Cardiac septum (tissue), 1 donor: ENCODE measurements around the gene TMEM63C. TPM values are rescaled to one million over a fixed set of nuclear protein-coding genes. Genes with fewer than 3 reads are reported as not detected.

Source experiments
- DNase-seq: peaks from one replicate; pipeline ENCODE4 v3.0.0-alpha.2; 2020; ENCODE audit warnings: low spot score
- intact Hi-C: fragments of 100-400 bp; cut with DNase I; formaldehyde crosslinking; loops from one replicate; pipeline ENCODE4 v1.14.0; 2022
- total RNA-seq: library from RNA; stranded (reverse); fragmentation: NEBNext Ultra II Directional; extraction: Animal tissue kit (Norgen Biotek cat#: 25700); gene quantifications from one replicate; pipeline ENCODE4 v1.2.1, GENCODE V29; 2021
- donor health status: DM: no; HTN: no; CAD: no.

The TMEM63C gene
- total RNA-seq, 1 donor from 2014 or later: 0.46 TPM

GRCh38 chr14:77212097-77212870 is 30.7 kb downstream of the TMEM63C start:
- intact Hi-C loops: no loop called here
- no peak for DNase-seq

- intact Hi-C loops: no loop called here
- no peak for DNase-seq
Observed at GRCh38 chr14:77212943-77213678, 31.5 kb downstream of the TMEM63C start.

GRCh38 chr14:77213679-77214016 is 32.0 kb downstream of the TMEM63C start:
- DNase-seq: no peak
- intact Hi-C loops: no loop called here

GRCh38 chr14:77214216-77214615 is 32.6 kb downstream of the TMEM63C start:
- DNase-seq: no peak

GRCh38 chr14:77217551-77217950 is 36.0 kb downstream of the TMEM63C start:
- intact Hi-C loops: no loop called here
- no peak for DNase-seq

More at GRCh38 chr14:77214216-77214615, 32.6 kb downstream of the TMEM63C start:
- intact Hi-C loops: no loop called here

- intact Hi-C loops: no loop called here
- DNase-seq: no peak
Observed at GRCh38 chr14:77219591-77219990, 38.0 kb downstream of the TMEM63C start.

GRCh38 chr14:77220246-77221017 is 38.8 kb downstream of the TMEM63C start:
- DNase-seq: no peak
- intact Hi-C loops: no loop called here

- DNase-seq: no peak
- intact Hi-C loops: no loop called here
Observed at GRCh38 chr14:77221241-77221871, 39.8 kb downstream of the TMEM63C start.

GRCh38 chr14:77222546-77223225 is 41.1 kb downstream of the TMEM63C start:
- DNase-seq: no peak
- intact Hi-C loops: no loop called here

GRCh38 chr14:77224212-77224611 is 42.6 kb downstream of the TMEM63C start:
- intact Hi-C loops: no loop called here
- no peak for DNase-seq

GRCh38 chr14:77225254-77225653 is 43.7 kb downstream of the TMEM63C start:
- DNase-seq: no peak
- intact Hi-C loops: no loop called here

- intact Hi-C loops: no loop called here
- no peak for DNase-seq
Observed at GRCh38 chr14:77225892-77226557, 44.4 kb downstream of the TMEM63C start.

GRCh38 chr14:77228056-77228455 is 46.5 kb downstream of the TMEM63C start:
- DNase-seq: no peak
- intact Hi-C loops: no loop called here

GRCh38 chr14:77230914-77231313 is 49.3 kb downstream of the TMEM63C start:
- no peak for DNase-seq
- intact Hi-C loops: no loop called here

GRCh38 chr14:77231721-77232120 is 50.1 kb downstream of the TMEM63C start:
- intact Hi-C loops: no loop called here
- DNase-seq: no peak

GRCh38 chr14:77236814-77237213 is 55.2 kb downstream of the TMEM63C start:
- intact Hi-C loops: no loop called here
- DNase-seq: no peak

- intact Hi-C loops: no loop called here
- no peak for DNase-seq
Observed at GRCh38 chr14:77238356-77238755, 56.8 kb downstream of the TMEM63C start.

- DNase-seq: no peak
- intact Hi-C loops: no loop called here
Observed at GRCh38 chr14:77238996-77239395, 57.4 kb downstream of the TMEM63C start.

GRCh38 chr14:77239412-77239811 is 57.8 kb downstream of the TMEM63C start:
- DNase-seq: no peak
- intact Hi-C loops: no loop called here
